NCI-H526 (cell line): ENCODE measurements around the gene ZNF132.
A peak's percentile ranks its signal among the peaks of the same experiment; 100 is the strongest.
"Not testable (repeated sequence)": the region's sequence is repeated elsewhere in the genome, so short reads cannot be mapped to it uniquely, and the experiment has no call there.

Experiments used
- DNase-seq, 2 experiments: peaks; one replicate each; lab custom pipeline; 2025; lab: John Stamatoyannopoulos, UW

Gene ZNF132

GRCh38 chr19:58468216-58468839 lies 28.4 kb upstream of the ZNF132 start:
- no peak for DNase-seq

- DNase-seq: peak; percentile 88 to 99
These were observed 27.0 kb upstream of the ZNF132 start, which contains the start of gene ZNF324 for GRCh38 chr19:58466760-58467589. ZNF324 (plus strand) TSS chr19:58467080; CDS start chr19:58469186, 2,106 bp downstream.

- DNase-seq: no peak
These were observed 26.3 kb upstream of the ZNF132 start for GRCh38 chr19:58466089-58466759.

- no peak for DNase-seq
These were observed 20.1 kb upstream of the ZNF132 start for GRCh38 chr19:58460039-58460438.

- DNase-seq: no peak
These were observed 16.2 kb upstream of the ZNF132 start for GRCh38 chr19:58456111-58456510.

GRCh38 chr19:58455306-58455705 lies 15.4 kb upstream of the ZNF132 start:
- DNase-seq: no peak

GRCh38 chr19:58453743-58454142 lies 13.8 kb upstream of the ZNF132 start:
- no peak for DNase-seq

- DNase-seq: peak; percentile 95 to 98
These were observed 11.6 kb upstream of the ZNF132 start, which contains the start of gene ZNF324B for GRCh38 chr19:58451358-58452101. ZNF324B (plus strand) TSS chr19:58451622; CDS start chr19:58453702, 2,080 bp downstream.

- peak in 1 of 2 experiments; percentile 67 for DNase-seq
These were observed 11.0 kb upstream of the ZNF132 start for GRCh38 chr19:58450856-58451357.

- not testable (repeated sequence) for DNase-seq
These were observed 10.0 kb upstream of the ZNF132 start for GRCh38 chr19:58449980-58450379.

GRCh38 chr19:58448860-58449259 lies 8.9 kb upstream of the ZNF132 start:
- not testable (repeated sequence) for DNase-seq

GRCh38 chr19:58442986-58443385 lies 3.0 kb upstream of the ZNF132 start:
- not testable (repeated sequence) for DNase-seq

GRCh38 chr19:58440556-58440955 lies 603 bp upstream of the ZNF132 start:
- DNase-seq: no peak

- no peak for DNase-seq
These were observed 5.7 kb downstream of the ZNF132 start for GRCh38 chr19:58434217-58434616.

GRCh38 chr19:58429745-58430144 lies 10.2 kb downstream of the ZNF132 start:
- DNase-seq: no peak

GRCh38 chr19:58428617-58429016 lies 11.3 kb downstream of the ZNF132 start:
- no peak for DNase-seq

- DNase-seq: no peak
These were observed 22.9 kb downstream of the ZNF132 start for GRCh38 chr19:58417071-58417470.

GRCh38 chr19:58416604-58417003 lies 23.3 kb downstream of the ZNF132 start:
- no peak for DNase-seq

GRCh38 chr19:58409010-58409790 lies 30.8 kb downstream of the ZNF132 start:
- DNase-seq: peak; percentile 18 to 46

- DNase-seq: peak; percentile 91 to 98
These were observed 31.6 kb downstream of the ZNF132 start, which contains the start of gene ZNF584 for GRCh38 chr19:58408152-58409009. ZNF584 (plus strand) TSS chr19:58408649; CDS start chr19:58409148, 499 bp downstream.
